Left kidney (tissue), 8 donors: ENCODE results near the gene ITGAX. TPM values are rescaled to one million over a fixed set of nuclear protein-coding genes. Genes with fewer than 3 reads are reported as not detected.
"Not testable (repeated sequence)": the region's sequence is repeated elsewhere in the genome, so short reads cannot be mapped to it uniquely, and the experiment has no call there.

Experiments used
- DNase-seq: peaks from one replicate; pipeline ENCODE4 v3.0.0-alpha.2; 2013
- long read RNA-seq, 8 donors: transcript quantifications; one replicate each; lab custom pipeline, GENCODE V29; 2026
- polyA plus RNA-seq: library from polyadenylated mRNA; unstranded; fragments of 120-200 nt; gene quantifications from one replicate; pipeline ENCODE4 v1.2.1, GENCODE V29; 2013; ENCODE audit not compliant: insufficient read length

The ITGAX gene
- polyA plus RNA-seq, result 0.53 TPM
- long read RNA-seq, donor 1, result 0 reads
- long read RNA-seq, donor 2, result 0 reads
- long read RNA-seq, donor 3, result 0 reads
- long read RNA-seq, donor 4, result 0 reads
- long read RNA-seq, donor 5, result 0 reads
- long read RNA-seq, donor 6, result 0 reads
- long read RNA-seq, donor 7, result 0 reads
- long read RNA-seq, donor 8, result 0 reads

GRCh38 chr16:31354394-31355291 lies at the start of gene ITGAX:
Gene ITGAX (plus strand): TSS chr16:31355176. CDS start chr16:31355255, 79 bp downstream.
- DNase-seq, result peak; percentile 4

- no peak for DNase-seq
Measured at GRCh38 chr16:31305219-31305618, 49.8 kb upstream of the ITGAX start.

DNA sequence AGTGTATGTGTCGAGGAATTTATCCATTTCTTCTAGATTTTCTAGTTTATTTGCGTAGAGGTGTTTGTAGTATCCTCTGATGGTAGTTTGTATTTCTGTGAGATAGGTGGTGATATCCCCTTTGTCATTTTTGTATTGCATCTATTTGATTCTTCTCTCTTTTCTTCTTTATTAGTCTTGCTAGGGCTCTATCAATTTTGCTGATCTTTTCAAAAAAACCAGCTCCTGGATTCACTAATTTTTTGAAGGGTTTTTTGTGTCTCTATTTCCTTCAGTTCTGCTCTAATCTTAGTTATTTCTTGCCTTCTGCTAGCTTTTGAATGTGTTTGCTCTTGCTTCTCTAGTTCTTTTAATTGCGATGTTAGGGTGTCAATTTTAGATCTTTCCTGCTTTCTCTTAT lies 46.6 kb upstream of the ITGAX start:
- DNase-seq, result not testable (repeated sequence)

DNA sequence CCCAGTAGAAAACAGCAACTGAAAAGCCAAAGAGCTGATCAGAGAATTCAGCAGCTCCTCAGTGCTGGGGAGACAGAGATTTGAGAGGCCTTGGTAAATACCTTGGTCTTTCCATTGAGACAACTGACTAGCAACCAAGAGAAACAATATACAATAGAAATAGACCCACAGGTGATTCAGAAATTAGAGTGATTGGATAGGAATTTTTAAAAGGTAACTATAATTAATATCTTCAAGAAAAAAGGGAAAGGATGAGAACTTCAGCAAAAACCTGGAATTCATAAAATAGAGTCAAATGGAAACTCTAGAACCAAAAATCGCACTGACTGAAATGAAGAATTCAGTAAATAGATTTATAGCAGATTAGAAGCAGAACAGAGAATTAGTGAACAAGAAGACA lies 32.5 kb upstream of the ITGAX start:
- no peak for DNase-seq

DNA sequence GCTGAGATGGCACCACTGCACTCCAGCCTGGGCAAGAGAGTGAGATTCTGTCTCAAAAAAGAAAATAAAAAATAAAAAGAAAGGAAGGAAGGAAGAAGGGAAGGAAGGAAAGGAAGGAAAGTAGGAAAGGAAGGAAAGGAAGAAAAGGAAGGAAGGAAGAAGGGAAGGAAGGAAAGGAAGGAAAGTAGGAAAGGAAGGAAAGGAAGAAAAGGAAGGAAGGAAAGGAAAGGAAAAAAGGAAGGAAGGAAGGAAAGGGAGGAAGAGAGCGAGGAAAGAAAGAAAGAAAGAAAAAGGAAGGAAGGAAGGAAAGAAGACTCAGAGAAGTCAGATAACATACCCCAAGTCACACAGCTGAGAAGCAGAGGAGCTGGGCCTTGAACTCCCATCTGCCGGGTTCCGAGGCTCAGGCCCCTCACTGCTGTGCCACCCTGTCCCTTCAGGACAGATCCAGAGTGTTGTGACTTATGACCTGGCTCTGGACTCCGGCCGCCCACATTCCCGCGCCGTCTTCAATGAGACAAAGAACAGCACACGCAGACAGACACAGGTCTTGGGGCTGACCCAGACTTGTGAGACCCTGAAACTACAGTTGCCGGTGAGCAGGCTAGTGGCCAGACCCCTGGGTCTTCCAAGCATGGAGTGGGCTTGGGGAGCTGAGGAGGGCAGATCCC lies 30.9 kb upstream of the ITGAX start:
- no peak for DNase-seq

DNA sequence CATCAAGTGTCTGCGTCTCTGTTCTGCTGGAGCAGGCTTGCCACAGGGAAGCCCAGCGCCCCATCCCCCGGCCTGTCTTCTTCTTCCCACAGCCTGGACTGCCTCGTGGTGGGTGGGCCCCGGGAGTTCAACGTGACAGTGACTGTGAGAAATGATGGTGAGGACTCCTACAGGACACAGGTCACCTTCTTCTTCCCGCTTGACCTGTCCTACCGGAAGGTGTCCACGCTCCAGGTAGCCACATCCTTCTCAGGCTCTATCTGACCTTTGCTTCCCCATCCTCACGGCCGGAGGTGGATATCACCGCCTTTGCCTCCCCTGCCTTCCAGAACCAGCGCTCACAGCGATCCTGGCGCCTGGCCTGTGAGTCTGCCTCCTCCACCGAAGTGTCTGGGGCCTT lies 29.8 kb upstream of the ITGAX start:
- no peak for DNase-seq

DNA sequence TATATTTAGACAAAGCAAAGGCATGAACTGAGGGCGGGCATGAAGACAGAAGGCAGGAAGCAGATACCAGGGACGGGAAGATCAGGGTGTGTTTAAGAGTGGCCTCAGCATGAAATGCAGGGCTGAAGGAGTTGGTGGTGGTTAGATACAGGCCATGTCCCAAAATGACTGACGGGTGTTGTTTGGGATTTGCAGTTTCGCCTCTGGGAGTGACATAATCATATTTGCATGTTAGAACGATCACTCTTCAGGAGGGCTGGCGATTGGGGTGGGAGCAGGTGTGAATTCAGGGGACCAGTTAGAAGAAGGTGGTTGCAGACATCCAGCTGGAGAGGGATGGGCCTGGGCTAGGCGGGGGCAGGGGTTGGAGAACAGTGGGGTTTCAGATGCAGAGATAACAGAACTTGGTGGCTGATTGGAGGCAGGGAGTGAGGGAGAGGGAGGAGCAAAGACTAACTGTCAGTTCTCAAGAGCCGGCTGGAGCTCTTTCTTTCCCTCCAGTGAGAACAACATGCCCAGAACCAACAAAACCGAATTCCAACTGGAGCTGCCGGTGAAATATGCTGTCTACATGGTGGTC lies 27.2 kb upstream of the ITGAX start:
- no peak for DNase-seq

DNA sequence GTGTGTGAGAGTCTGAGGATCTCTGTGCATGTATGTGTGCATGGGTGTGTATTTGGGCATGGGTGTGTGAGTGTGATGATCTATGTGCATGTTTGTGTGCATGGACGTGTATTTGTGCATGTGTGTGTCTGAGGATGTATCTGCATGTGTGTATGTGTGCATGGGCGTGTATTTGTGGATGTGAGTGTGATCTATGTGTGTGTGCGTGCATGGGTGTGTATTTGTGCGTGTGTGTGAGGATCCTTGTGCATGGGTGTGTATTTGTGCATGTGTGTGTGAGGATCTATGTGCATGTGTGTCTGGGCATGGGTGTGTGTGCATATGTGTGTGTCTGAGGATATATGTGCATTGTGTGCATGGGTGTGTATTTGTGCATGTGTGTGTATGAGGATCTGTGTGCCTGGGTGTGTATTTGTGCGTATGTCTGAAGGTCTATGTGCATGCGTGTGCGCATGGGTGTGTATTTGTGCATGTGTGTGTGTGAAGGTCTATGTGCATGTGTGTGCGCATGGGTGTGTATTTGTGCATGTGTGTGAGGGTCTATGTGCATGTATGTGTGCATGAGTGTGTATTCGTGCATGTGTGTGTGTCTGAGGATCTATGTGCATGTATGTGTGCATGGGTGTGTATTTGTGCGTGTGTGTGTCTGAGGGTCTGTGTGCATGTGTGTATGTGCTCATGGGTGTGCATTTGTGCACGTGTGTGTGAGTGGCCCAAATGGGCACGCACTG lies 26.5 kb upstream of the ITGAX start:
- no peak for DNase-seq

- DNase-seq, result no peak
Measured at GRCh38 chr16:31329671-31330552, 25.1 kb upstream of the ITGAX start.

- DNase-seq, result no peak
Measured at GRCh38 chr16:31330553-31330890, 24.5 kb upstream of the ITGAX start.

DNA sequence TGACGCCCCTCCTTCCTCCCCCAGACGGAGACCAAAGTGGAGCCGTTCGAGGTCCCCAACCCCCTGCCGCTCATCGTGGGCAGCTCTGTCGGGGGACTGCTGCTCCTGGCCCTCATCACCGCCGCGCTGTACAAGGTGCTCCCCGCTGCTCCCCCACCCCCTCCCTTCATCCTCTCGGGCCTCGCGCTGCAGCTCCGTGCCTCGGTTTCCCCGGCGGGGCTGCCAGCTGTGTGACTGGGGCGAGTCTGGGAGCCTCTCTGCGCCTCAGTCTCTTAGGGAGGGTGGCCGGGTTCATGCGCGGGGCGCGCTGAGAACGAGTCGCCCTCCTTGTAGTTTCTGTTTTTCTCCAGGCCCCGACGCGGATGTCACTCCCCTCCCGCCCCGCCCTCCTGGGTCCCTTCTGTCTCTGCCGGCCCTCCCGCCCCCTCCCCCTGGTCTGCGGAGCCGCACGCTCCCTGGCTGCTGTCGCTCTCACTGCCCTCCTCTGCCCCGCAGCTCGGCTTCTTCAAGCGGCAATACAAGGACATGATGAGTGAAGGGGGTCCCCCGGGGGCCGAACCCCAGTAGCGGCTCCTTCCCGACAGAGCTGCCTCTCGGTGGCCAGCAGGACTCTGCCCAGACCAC lies 23.7 kb upstream of the ITGAX start:
- DNase-seq, result no peak

GRCh38 chr16:31331807-31332301 lies 23.1 kb upstream of the ITGAX start:
- DNase-seq, result no peak

- no peak for DNase-seq
Measured at GRCh38 chr16:31332544-31332943, 22.4 kb upstream of the ITGAX start.

- DNase-seq, result peak; percentile 20
Measured at GRCh38 chr16:31333686-31334649, 21.0 kb upstream of the ITGAX start.

DNA sequence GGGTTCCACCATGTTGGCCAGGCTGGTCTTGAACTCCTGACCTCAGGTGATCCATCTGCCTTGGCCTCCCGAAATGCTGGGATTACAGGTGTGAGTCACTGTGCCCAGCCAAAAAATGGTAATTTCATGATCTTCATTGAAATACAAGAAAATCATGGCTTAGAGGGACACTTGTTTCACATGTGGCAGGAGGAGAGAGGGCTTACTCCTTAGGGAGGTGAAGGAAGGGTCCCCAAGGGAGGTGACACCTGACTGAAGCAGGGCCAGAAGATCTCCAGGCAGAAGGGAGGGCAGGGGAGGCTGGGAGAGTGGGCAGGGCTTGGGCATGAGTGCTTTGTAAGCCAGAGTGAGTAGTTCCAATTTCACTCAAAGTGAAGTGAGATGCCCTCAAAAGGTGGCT lies 20.0 kb upstream of the ITGAX start:
- no peak for DNase-seq

- no peak for DNase-seq
Measured at GRCh38 chr16:31335431-31335830, 19.5 kb upstream of the ITGAX start.

GRCh38 chr16:31338166-31338685 lies 16.8 kb upstream of the ITGAX start:
- not testable (repeated sequence) for DNase-seq

GRCh38 chr16:31344712-31345111 lies 10.3 kb upstream of the ITGAX start:
- no peak for DNase-seq

DNA sequence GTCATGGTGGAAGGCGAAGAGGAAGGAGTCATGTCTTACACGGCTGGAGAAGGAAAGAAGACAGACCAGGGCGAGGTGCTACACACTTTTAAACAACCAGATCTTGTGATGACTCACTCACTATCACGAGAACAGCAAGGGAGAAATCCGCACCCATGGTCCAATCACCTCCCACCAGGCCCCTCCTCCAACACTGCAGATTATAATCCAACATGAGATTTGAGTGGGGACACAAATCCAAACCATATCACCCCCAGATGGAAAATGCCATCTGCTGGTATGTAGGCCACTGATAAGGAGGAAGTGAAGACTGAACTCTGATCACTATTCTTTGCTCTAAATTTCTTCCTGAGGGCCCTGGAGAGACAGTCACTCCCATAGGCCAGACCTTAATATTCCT lies 7.5 kb upstream of the ITGAX start:
- DNase-seq, result no peak
